HepG2 (cell line): ENCODE results near the gene PARP16. TPM values are rescaled to one million over a fixed set of nuclear protein-coding genes. Genes with fewer than 3 reads are reported as not detected.
A peak's percentile ranks its signal among the peaks of the same experiment; 100 is the strongest.

Experiments used
- AKAP8 ChIP-seq: sonication (generic); formaldehyde crosslinking; IDR thresholded peaks from 2 replicates; pipeline ENCODE4 v1.5.1; 2020; ENCODE audit warnings: mild to moderate bottlenecking, missing genetic modification reagents
- ARHGAP35 ChIP-seq: sonication (generic); formaldehyde crosslinking; IDR thresholded peaks from 2 replicates; pipeline ENCODE4 v1.9.0; 2022; ENCODE audit warnings: mild to moderate bottlenecking, inconsistent platforms, moderate library complexity, missing genetic modification reagents, borderline replicate concordance
- CBX2 ChIP-seq, 2 experiments: fragments of 200-600 bp in 1 of 2; sonication (generic); formaldehyde crosslinking in 1 of 2; IDR thresholded peaks; 2 replicates each; pipeline versions ENCODE4 v1.7.0 to v1.8.1; 2018 to 2022; ENCODE audit warnings: low read depth in 2 of 2, low read length in 1 of 2, mild to moderate bottlenecking in 1 of 2, missing genetic modification reagents in 1 of 2
- DMAP1 ChIP-seq: IDR thresholded peaks from 2 replicates; pipeline ENCODE4 v1.6.1; 2016
- ESRRA ChIP-seq: sonication (generic); formaldehyde crosslinking; IDR thresholded peaks from 2 replicates; pipeline ENCODE4 v1.5.1; 2020; ENCODE audit warnings: mild to moderate bottlenecking, low read depth, missing genetic modification reagents
- HOXA3 ChIP-seq: sonication (generic); formaldehyde crosslinking; IDR thresholded peaks from 2 replicates; pipeline ENCODE4 v1.5.0; 2020; ENCODE audit warnings: missing genetic modification reagents
- KLF9 ChIP-seq: IDR thresholded peaks from 2 replicates; pipeline ENCODE4 v1.6.1; 2016; ENCODE audit warnings: low read depth
- POLR2AphosphoS5 ChIP-seq: IDR thresholded peaks from 2 replicates; pipeline ENCODE4 v1.6.1; 2012; ENCODE audit warnings: low read depth, low read length
- SCMH1 ChIP-seq: sonication (generic); formaldehyde crosslinking; IDR thresholded peaks from 2 replicates; pipeline ENCODE4 v1.9.0; 2021; ENCODE audit warnings: missing genetic modification reagents, mild to moderate bottlenecking, borderline replicate concordance
- SMC3 ChIP-seq: IDR thresholded peaks from 2 replicates; pipeline ENCODE4 v1.6.1; 2011; ENCODE audit warnings: low read length, improper control_type of control experiment
- SP5 ChIP-seq: IDR thresholded peaks from 2 replicates; pipeline ENCODE4 v1.6.1; 2016; ENCODE audit warnings: low read depth, borderline replicate concordance
- ZFY ChIP-seq: sonication (generic); formaldehyde crosslinking; IDR thresholded peaks from 2 replicates; pipeline ENCODE4 v1.4.0; 2020; ENCODE audit warnings: missing genetic modification reagents
- ZNF367 ChIP-seq: sonication (generic); formaldehyde crosslinking; IDR thresholded peaks from 2 replicates; pipeline ENCODE4 v1.4.0; 2020; ENCODE audit warnings: missing genetic modification reagents, borderline replicate concordance
- ZNF703 ChIP-seq: sonication (generic); formaldehyde crosslinking; IDR thresholded peaks from 2 replicates; pipeline ENCODE4 v1.5.1; 2020; ENCODE audit warnings: missing genetic modification reagents, mild to moderate bottlenecking, moderate library complexity, borderline replicate concordance
- polyA plus RNA-seq, 8 experiments: library from polyadenylated mRNA; depleted of rRNA in 3 of 8; stranded (reverse) in 7 of 8; unstranded in 1 of 8; fragments of >200 nt; fragmentation: Illumina TruSeq in 4 of 8; extraction: Trizol in 4 of 8; gene quantifications; 2 replicates each; pipeline versions ENCODE4 v1.2.1 to v1.2.3, GENCODE V29; 2011 to 2016; ENCODE audit warnings: low read depth in 4 of 8, missing spikeins in 1 of 8, mixed read lengths in 1 of 8; ENCODE audit not compliant: insufficient read depth in 1 of 8
- total RNA-seq, 5 experiments: library from RNA; depleted of rRNA; stranded (reverse); fragments of >200 nt; fragmentation: Illumina TruSeq; extraction: Trizol; gene quantifications; 2 replicates each; pipeline ENCODE4 v1.2.3, GENCODE V29; 2016; ENCODE audit warnings: low read depth in 1 of 5
- TF ChIP-seq, protein P1 (sequence below): sonication (generic); formaldehyde crosslinking; IDR thresholded peaks from 2 replicates; pipeline ENCODE4 v1.4.0; 2020; ENCODE audit warnings: missing genetic modification reagents
- TF ChIP-seq, protein P2 (sequence below): sonication (generic); formaldehyde crosslinking; IDR thresholded peaks from 2 replicates; pipeline ENCODE4 v1.5.1; 2020; ENCODE audit warnings: mild to moderate bottlenecking, moderate library complexity, missing genetic modification reagents
- TF ChIP-seq, protein P3 (sequence below): sonication (generic); formaldehyde crosslinking; IDR thresholded peaks from 2 replicates; pipeline ENCODE4 v1.5.0; 2020; ENCODE audit warnings: missing genetic modification reagents
- TF ChIP-seq, protein P4 (sequence below): sonication (generic); formaldehyde crosslinking; IDR thresholded peaks from 2 replicates; pipeline ENCODE4 v1.4.0; 2020; ENCODE audit warnings: missing genetic modification reagents
- TF ChIP-seq, protein P5 (sequence below): sonication (generic); formaldehyde crosslinking; IDR thresholded peaks from 2 replicates; pipeline ENCODE4 v1.4.0; 2020; ENCODE audit warnings: mild to moderate bottlenecking, missing genetic modification reagents, borderline replicate concordance

PARP16 gene
- total and polyA plus RNA-seq, 2 of the 13 experiments (the other 11 are each of a cell fraction or from before 2014, with no cell fraction given) = 6.8 to 7.6 TPM

DNA sequence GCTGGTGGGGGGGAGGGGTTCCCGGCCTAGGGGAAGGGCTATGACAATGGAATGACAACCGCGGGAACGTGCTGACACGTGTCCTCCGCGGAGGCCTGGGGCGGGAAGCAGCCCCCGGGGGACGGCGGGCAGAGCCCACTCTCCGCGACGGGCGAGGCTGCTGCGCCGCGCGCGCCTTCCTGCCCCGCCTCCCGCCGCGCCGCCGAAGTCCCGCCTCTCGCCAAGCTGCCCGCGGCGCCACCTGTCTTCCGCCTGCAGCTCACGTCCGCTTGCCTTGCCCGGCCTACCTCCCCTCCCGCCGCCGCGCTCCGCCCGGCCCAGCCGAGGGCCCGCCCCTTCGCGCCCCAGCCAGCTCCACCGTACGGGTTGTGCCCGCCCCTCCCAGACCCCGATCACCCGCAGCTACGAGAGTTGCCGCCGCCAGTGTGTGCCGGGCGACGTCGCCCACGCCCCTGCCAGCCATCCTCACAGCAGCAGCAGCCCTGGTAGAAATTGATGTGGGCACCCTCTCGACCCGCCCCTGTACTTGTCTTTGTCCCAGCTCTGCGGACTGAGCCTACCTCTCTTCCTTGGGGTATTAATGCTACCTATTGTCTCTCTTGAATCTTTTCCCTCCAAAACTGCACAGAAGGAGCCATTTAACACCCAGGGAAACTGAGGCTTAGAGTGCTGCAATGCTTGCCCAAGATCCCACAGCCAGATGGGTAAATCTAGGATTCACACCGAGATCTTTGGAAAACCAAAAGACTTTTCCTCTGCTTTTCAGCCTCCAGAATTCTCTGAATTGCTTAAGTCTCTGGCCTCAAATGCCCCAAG is at the start of gene PARP16 (continued):
- TF ChIP-seq, protein P1, sequence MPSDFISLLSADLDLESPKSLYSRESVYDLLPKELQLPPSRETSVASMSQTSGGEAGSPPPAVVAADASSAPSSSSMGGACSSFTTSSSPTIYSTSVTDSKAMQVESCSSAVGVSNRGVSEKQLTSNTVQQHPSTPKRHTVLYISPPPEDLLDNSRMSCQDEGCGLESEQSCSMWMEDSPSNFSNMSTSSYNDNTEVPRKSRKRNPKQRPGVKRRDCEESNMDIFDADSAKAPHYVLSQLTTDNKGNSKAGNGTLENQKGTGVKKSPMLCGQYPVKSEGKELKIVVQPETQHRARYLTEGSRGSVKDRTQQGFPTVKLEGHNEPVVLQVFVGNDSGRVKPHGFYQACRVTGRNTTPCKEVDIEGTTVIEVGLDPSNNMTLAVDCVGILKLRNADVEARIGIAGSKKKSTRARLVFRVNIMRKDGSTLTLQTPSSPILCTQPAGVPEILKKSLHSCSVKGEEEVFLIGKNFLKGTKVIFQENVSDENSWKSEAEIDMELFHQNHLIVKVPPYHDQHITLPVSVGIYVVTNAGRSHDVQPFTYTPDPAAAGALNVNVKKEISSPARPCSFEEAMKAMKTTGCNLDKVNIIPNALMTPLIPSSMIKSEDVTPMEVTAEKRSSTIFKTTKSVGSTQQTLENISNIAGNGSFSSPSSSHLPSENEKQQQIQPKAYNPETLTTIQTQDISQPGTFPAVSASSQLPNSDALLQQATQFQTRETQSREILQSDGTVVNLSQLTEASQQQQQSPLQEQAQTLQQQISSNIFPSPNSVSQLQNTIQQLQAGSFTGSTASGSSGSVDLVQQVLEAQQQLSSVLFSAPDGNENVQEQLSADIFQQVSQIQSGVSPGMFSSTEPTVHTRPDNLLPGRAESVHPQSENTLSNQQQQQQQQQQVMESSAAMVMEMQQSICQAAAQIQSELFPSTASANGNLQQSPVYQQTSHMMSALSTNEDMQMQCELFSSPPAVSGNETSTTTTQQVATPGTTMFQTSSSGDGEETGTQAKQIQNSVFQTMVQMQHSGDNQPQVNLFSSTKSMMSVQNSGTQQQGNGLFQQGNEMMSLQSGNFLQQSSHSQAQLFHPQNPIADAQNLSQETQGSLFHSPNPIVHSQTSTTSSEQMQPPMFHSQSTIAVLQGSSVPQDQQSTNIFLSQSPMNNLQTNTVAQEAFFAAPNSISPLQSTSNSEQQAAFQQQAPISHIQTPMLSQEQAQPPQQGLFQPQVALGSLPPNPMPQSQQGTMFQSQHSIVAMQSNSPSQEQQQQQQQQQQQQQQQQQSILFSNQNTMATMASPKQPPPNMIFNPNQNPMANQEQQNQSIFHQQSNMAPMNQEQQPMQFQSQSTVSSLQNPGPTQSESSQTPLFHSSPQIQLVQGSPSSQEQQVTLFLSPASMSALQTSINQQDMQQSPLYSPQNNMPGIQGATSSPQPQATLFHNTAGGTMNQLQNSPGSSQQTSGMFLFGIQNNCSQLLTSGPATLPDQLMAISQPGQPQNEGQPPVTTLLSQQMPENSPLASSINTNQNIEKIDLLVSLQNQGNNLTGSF (CRISPR knock-in tag) = no peak; the same call in 1 of the 2 replicates
- TF ChIP-seq, protein P2, sequence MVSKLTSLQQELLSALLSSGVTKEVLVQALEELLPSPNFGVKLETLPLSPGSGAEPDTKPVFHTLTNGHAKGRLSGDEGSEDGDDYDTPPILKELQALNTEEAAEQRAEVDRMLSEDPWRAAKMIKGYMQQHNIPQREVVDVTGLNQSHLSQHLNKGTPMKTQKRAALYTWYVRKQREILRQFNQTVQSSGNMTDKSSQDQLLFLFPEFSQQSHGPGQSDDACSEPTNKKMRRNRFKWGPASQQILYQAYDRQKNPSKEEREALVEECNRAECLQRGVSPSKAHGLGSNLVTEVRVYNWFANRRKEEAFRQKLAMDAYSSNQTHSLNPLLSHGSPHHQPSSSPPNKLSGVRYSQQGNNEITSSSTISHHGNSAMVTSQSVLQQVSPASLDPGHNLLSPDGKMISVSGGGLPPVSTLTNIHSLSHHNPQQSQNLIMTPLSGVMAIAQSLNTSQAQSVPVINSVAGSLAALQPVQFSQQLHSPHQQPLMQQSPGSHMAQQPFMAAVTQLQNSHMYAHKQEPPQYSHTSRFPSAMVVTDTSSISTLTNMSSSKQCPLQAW (CRISPR knock-in tag) = no peak
- TF ChIP-seq POLR2AphosphoS5 (peak; percentile 52), SCMH1 (CRISPR knock-in tag) (no peak), KLF9 (CRISPR knock-in tag) (no peak), ZFY (CRISPR knock-in tag) (peak; percentile 95), ARHGAP35 (CRISPR knock-in tag) (no peak), SMC3 (no peak), SP5 (peak; percentile 79), CBX2 (IDR thresholded peaks at IDR 0.05; ENCODE audit: low read depth, low read length) (no peak), CBX2 (CRISPR knock-in tag; IDR thresholded peaks at IDR 0.05; ENCODE audit: low read depth) (no peak), AKAP8 (CRISPR knock-in tag) (peak; percentile 78; the same call in 1 of the 2 replicates), ESRRA (CRISPR knock-in tag) (peak; percentile 13; the same call in 1 of the 2 replicates), HOXA3 (CRISPR knock-in tag) (peak; percentile 62), ZNF703 (CRISPR knock-in tag) (no peak), ZNF367 (CRISPR knock-in tag) (no peak), DMAP1 (0 out of 2 replicates have a peak, but pooled peaks have one; percentile 36)
- TF ChIP-seq, protein P3, sequence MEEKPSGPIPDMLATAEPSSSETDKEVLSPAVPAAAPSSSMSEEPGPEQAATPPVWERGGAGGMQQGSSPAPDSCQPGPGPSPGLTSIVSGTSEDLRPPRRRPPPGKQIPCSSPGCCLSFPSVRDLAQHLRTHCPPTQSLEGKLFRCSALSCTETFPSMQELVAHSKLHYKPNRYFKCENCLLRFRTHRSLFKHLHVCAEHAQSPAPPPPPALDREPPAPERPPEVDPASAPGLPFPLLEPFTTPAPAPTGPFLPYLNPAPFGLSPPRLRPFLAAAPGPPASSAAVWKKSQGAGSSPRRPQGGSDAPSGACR (CRISPR knock-in tag) = no peak; the same call in 1 of the 2 replicates
- TF ChIP-seq, protein P4, sequence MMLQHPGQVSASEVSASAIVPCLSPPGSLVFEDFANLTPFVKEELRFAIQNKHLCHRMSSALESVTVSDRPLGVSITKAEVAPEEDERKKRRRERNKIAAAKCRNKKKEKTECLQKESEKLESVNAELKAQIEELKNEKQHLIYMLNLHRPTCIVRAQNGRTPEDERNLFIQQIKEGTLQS = peak; percentile 12; the same call in 1 of the 2 replicates
- TF ChIP-seq, protein P5, sequence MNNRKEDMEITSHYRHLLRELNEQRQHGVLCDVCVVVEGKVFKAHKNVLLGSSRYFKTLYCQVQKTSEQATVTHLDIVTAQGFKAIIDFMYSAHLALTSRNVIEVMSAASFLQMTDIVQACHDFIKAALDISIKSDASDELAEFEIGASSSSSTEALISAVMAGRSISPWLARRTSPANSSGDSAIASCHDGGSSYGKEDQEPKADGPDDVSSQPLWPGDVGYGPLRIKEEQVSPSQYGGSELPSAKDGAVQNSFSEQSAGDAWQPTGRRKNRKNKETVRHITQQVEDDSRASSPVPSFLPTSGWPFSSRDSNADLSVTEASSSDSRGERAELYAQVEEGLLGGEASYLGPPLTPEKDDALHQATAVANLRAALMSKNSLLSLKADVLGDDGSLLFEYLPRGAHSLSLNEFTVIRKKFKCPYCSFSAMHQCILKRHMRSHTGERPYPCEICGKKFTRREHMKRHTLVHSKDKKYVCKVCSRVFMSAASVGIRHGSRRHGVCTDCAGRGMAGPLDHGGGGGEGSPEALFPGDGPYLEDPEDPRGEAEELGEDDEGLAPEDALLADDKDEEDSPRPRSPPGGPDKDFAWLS (CRISPR knock-in tag) = no peak
